Activated T-cell treated with anti-CD3 and anti-CD28 coated beads, Interleukin-2, amount 50 U/mL, for 1 hour (primary cell): ENCODE data around the gene OVOL1.
A peak's percentile ranks its signal among the peaks of the same experiment; 100 is the strongest.
"Not testable (repeated sequence)": the region's sequence is repeated elsewhere in the genome, so short reads cannot be mapped to it uniquely, and the experiment has no call there.

Experiments used
- DNase-seq: peaks from one replicate; pipeline ENCODE4 v3.0.0-alpha.2; 2020

The OVOL1 gene

DNA sequence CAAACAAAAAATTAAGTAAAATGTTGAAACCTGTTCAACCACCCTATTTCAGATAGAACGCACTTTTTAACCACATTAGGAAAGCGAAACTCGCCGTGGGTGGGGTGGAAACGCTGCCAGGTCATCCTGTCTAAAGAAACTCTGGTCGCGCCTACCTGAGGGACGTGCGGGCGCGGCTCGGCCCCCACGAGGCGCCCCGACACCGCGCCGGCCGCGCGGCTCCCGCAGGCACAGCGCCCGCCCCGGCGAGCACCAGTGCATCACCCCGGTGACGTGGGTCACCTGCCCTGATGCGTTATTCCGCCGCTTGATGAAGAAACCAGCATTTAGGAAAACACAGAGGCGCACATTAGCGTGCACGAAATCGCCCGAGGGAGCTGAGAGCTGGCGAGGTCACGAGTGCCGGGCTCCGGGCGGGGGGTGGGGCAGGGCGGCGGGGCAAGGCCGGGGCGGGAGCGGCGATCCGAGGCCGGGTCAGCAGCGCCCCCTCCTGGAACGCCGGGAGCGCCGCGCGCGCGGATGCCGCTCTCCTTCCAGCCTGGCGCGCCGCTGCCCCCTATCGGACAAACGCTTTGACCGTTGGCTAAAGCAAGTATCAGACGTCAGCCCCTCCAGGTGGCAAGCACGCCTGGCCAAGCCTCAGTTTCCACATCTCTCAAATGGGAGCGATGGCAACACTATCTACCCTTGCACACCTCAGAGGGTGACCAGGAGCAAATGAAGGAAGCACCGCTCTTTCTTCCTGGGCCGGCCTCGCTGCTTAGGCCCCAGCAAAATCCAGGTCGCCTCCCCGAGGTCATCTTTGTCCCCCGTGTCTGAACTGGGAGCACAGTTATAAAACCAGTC, 31.2 kb downstream of the OVOL1 start:
- DNase-seq, result peak; percentile 96

DNA sequence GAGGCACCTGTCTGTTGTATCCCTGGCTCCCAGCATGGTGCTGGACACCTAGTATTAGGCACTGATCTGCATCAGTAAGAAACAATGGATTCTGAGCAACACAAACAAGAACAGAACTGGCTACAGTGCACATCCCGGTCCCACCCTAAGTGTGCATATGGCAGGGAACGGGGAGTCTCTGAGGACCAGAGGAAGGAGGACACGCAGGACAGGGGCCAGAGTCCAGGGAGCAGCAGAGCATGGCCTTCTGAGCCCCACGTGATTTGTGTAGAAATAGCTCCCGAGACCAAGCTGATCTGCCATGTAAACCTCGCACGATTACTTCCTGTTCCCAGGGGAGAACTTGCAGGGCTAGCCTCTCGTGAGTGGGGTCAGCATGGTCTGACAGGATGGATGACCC, 34.2 kb downstream of the OVOL1 start:
- no peak for DNase-seq

DNA sequence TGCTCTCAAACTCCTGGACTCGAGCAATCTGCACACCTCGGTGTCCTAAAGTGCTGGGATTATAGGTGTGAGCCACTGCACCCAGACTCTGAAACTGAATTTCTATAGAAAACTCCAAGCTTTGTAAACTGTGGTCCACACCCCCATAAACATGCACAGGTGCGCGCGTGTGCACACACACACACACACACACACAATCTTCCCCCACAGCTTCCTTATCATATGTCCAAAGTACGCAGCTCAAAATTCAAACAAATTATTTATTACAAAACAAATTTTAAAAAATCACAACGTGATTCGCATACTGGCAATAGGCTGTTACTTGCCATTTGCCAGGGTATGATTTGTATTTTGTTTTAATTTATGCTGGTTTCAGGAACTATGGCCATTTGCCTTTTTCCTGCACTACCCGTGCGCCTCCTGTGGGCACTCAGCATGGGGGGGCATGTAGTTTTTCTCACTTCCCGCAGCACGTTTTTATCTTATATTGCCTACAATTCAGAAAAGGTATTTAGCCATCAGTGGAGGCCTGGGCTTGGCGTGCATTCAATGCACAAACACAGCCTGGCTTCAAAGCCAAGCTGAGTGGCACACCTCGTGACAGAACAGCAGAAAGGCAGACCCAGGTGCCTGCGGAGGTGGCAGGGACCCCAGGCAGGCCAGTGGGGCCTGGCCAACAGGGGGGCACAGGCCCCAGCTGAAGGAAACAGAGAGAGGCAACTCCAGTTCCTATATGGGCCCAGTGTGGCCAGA, 36.1 kb downstream of the OVOL1 start:
- no peak for DNase-seq

DNA sequence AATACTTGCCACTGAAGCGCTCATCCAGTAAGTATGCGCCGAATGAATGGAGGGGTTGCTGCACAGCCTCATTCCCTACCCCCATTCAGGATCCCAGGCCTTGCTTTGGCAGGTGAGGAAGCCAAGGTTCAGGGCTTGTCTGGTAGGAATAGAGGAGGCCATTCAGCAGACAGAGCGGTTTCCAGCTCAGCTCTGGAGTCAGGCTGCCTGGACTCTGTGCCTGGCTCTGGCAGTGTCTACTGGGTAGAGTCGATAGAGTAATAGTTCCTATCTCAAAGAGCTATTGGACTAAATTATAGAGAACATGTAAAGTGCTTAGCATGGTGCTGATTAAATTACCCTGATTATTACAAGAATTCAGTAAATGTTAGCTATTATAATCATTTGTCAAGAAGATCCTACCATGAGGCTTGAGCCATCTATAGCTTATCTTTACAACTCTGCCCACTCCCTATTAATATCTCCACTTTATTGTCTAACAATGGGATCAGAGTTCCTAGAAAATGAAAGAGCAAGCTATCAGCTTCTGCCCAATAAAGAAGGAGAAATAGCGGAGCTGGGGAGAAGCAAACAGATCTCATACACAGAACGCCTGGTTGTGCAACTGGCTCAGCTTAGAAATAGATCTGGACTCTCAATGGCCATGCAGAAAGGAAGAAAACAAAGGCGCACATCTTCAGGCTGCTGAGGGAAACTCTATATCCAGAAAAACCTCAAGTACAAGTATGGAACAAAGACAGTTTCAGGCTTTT, 40.3 kb downstream of the OVOL1 start:
- no peak for DNase-seq

DNA sequence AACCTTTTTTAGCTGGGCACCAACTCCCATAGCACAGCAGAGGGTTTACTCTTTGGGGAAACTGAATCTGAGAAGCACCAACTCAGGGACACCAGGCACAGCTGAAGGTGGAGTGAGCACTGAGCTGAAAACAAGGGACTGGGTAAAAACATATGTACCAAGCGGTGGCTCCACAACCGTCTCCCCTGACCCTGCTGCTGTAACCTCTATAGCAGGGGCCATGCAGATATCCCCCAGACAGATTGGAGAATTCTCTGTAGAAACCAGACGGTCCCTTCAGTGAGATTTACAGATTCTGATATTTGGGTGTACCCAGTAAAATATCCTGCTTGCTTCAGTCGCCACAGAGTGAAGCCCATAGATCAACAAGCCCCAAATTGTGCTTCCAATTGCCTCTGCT, 42.6 kb downstream of the OVOL1 start:
- DNase-seq, result no peak

DNA sequence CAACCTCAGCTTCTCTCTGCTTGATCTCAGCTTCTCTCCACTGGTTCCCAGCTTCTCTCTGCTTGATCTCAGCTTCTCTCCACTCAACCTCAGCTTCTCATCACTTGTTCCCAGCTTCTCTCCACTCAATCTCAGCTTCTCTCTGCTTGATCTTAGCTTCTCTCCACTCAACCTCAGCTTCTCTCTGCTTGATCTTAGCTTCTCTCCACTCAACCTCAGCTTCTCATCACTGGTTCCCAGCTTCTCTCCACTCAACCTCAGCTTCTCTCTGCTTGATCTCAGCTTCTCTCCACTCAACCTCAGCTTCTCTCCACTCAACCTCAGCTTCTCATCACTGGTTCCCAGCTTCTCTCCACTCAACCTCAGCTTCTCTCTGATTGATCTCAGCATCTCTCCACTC, 45.4 kb downstream of the OVOL1 start:
- DNase-seq, result not testable (repeated sequence)

DNA sequence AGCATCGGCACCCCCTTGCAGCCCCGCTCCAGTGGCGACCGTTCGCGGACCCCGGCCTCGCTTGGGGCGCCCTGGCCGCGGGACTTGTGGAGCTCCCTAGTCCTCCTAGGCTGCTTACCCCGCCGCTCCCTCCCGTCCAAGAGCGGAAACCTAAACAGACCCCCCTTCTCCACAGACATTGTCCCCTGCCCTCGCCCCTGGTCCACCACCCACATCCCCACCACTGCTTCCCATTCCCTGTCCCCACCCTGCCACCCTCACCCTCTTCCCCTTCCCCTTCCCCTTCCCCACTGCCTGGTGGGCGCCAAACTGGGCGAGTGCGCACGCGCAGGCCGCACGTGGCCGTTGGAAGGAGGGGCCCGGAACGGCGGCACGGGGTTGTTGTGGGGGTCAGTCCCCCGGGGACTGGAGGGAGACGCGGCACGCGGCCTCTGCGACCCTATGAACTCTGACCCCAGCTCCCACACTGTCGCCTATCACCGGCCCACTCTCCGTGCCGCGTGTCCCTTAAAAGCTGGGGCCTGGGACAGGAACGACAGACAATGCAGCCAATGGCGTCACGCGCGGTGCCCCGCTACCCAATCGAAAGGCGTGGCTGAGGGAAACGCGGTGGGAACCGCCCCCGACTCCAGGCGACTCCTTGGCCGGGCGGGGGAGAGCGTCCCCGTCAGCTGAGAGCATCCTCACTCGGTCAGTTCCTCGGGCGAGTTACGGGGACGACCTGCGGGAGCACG, 46.6 kb downstream of the OVOL1 start, which contains the start of gene SNX32:
SNX32 (plus strand) TSS at position 667 of the 734 bp plus-strand sequence. CDS start 103 bp downstream, outside the sequence.
- peak; percentile 95 for DNase-seq

DNA sequence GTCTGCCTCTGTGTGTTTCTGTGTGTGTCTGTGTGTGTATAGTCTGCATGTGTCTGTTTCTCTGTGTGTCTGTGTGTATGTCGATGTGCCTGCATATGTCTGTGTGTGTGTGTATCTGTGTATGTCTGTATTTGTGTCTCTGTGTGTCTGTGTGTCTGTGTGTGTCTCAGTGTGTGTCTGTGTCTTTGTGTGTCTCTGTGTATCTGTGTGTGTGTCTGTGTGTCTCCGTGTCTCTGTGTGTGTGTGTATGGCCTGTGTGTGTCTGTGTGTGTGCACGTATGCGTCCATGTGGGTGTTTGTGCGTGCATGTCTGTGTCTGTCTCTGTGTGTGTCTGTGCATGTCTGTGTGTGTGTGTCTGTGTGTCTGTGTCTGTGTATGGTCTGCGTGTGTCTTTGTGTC, 47.3 kb downstream of the OVOL1 start:
- no peak for DNase-seq

DNA sequence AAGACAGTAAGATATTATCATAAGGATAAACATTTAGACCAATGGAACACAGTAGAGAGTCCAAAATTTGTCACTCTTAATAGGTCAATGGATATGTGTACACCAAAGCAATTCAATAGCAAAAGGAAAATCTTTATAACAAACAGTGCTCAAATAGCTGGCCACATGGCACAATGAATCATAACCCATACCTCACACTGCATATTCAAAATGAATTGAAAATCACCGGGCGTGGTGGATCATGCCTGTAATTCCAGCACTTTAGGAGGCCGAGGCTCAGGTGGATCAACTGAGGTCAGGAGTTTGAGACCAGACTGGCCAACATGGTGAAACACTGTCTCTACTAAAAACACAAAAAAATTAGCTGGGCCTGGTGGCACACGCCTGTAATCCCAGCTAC, 55.3 kb downstream of the OVOL1 start:
- DNase-seq, result no peak

DNA sequence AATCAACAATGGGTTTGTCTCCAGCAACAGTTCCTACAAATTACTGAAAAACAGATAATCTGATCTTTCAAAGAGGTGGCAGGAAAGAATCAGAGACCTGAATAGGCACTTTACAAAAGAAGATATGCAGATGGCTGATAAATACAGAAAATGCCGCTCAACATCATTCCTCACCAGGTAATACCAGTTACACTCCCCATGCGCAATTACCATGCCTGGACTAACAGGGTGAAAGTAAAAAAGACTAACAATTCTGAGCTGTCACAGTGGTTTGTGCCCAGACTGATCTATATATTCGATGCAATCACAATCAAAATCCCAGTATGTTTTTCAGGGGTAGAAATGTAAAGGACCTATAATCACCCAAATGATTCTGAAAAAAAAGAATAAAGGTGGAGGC, 56.9 kb downstream of the OVOL1 start:
- no peak for DNase-seq

DNA sequence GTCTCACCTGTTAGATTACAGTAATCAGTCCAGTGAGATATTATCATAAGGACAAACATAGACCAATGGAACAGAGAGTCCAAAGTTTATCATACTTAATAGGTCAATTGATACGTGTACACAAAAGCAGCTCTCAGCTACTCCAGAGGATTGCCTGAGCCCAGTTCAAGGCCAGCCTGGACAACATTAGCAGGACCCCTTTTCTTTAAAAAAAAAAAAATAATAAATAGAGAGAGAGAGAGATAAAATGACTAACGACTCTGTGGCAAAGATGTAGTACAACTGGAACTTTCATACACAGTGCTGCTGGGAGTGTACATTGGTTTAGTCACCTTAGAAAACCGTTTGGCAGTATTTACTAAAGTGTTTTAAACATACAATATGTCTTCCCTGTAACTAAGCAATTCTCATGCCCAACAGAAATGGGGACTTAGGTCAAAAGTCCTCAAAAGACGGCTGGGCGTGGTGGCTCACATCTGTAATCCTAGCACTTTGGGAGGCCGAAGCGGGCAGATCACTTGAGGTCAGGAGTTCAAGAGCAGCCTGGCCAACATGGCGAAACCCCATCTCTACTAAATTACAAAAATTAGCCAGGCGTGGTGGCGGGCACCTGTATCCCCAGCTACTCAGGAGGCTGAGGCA, 57.5 kb downstream of the OVOL1 start:
- DNase-seq, result no peak
